ENCODE measurements around the gene NPM3. TPM values are rescaled to one million over a fixed set of nuclear protein-coding genes. Genes with fewer than 3 reads are reported as not detected.

NPM3 gene
- polyA plus RNA-seq, 1 experiment, result 35.6 TPM

GRCh38 chr10:101774589-101775272, 8.5 kb downstream of the NPM3 start:
- no peak for DNase-seq (ENCODE audit: low read depth)
- TF ChIP-seq CTCF (IDR thresholded peaks at IDR 0.05; ENCODE audit: insufficient read depth, low read depth, low read length), result no peak
- no peaks in the 10 kb centered on the region for H3K36me3 ChIP-seq (ENCODE audit: control insufficient read depth, insufficient read depth, low read length)
- peaks cover 41% of the 10 kb centered on the region for H3K27me3 ChIP-seq (ENCODE audit: control insufficient read depth, insufficient read depth, low read length)
- CTCF ChIA-PET, result interaction anchor here (0.5 to 3.0 kb wide), 4 partner anchors 9 to 662 kb away, joined by 3 to 20 read pairs (median 3); partner anchors contain the start of gene NPM3
- POLR2A ChIA-PET, result no interaction called here
- no peak overlapping the region for H3K4me3 ChIP-seq (ENCODE audit: low read depth, low read length)

- Histone ChIP-seq H3K4me3 (ENCODE audit: low read depth, low read length) (no peak overlapping the region), H3K36me3 (ENCODE audit: control insufficient read depth, insufficient read depth, low read length) (no peaks in the 10 kb centered on the region), H3K27me3 (ENCODE audit: control insufficient read depth, insufficient read depth, low read length) (peaks cover 41% of the 10 kb centered on the region)
- DNase-seq (ENCODE audit: low read depth), result no peak
- POLR2A ChIA-PET, result interaction anchor here (0.7 kb wide), 1 partner anchor 307 kb away, joined by 4 read pairs; no protein-coding TSS in a partner anchor
- TF ChIP-seq CTCF (IDR thresholded peaks at IDR 0.05; ENCODE audit: insufficient read depth, low read depth, low read length), result no peak
- CTCF ChIA-PET, result interaction anchor here (1.1 to 3.2 kb wide), 4 partner anchors 7 to 561 kb away, joined by 3 to 20 read pairs (median 12); partner anchors contain the start of gene NPM3
Measured at GRCh38 chr10:101773923-101774588, 9.2 kb downstream of the NPM3 start.

GRCh38 chr10:101772895-101773761, 10.1 kb downstream of the NPM3 start:
- DNase-seq (ENCODE audit: low read depth), result no peak
- Histone ChIP-seq H3K36me3 (ENCODE audit: control insufficient read depth, insufficient read depth, low read length) (no peaks in the 10 kb centered on the region), H3K27me3 (ENCODE audit: control insufficient read depth, insufficient read depth, low read length) (peaks cover 48% of the 10 kb centered on the region), H3K4me3 (ENCODE audit: low read depth, low read length) (no peak overlapping the region)
- POLR2A ChIA-PET, result interaction anchor here (0.7 kb wide), 1 partner anchor 306 kb away, joined by 4 read pairs; no protein-coding TSS in a partner anchor
- TF ChIP-seq CTCF (IDR thresholded peaks at IDR 0.05; ENCODE audit: insufficient read depth, low read depth, low read length), result no peak
- CTCF ChIA-PET, result interaction anchor here (1.5 to 3.2 kb wide), 3 partner anchors 8 to 171 kb away, joined by 7 to 20 read pairs (median 20); partner anchors contain the start of gene NPM3

GRCh38 chr10:101772017-101772894, 11.0 kb downstream of the NPM3 start:
- no peak for DNase-seq (ENCODE audit: low read depth)
- Histone ChIP-seq H3K4me3 (ENCODE audit: low read depth, low read length) (no peak overlapping the region), H3K27me3 (ENCODE audit: control insufficient read depth, insufficient read depth, low read length) (peaks cover 54% of the 10 kb centered on the region), H3K36me3 (ENCODE audit: control insufficient read depth, insufficient read depth, low read length) (no peaks in the 10 kb centered on the region)
- no peak for TF ChIP-seq CTCF (IDR thresholded peaks at IDR 0.05; ENCODE audit: insufficient read depth, low read depth, low read length)
- ChIA-PET CTCF (interaction anchor here (1.5 to 3.2 kb wide), 3 partner anchors 9 to 170 kb away, joined by 7 to 20 read pairs (median 20); partner anchors contain the start of gene NPM3), POLR2A (no interaction called here)
